Trophoblast cell (in vitro differentiated cells and primary cell): ENCODE data around the gene ZSCAN18.
A peak's percentile ranks its signal among the peaks of the same experiment; 100 is the strongest.

Experiments used
- DNase-seq, 2 donors: peaks; one replicate each; pipeline ENCODE4 v3.0.0-alpha.2; 2016
- H2AFZ ChIP-seq: 2 replicates; pipeline ENCODE4 v1.6.1; 2013; ENCODE audit warnings: low read length, moderate library complexity, mild to moderate bottlenecking; ENCODE audit not compliant: insufficient read depth, poor library complexity
- H2AK5ac ChIP-seq: 2 replicates; pipeline ENCODE4 v1.6.1; 2013; ENCODE audit warnings: mild to moderate bottlenecking, low read length
- H2BK120ac ChIP-seq: 2 replicates; pipeline ENCODE4 v1.6.1; 2013; ENCODE audit warnings: low read length, mild to moderate bottlenecking, moderate library complexity; ENCODE audit not compliant: insufficient read depth, poor library complexity
- H2BK12ac ChIP-seq: 2 replicates; pipeline ENCODE4 v1.6.1; 2013; ENCODE audit warnings: mild to moderate bottlenecking, low read length, moderate library complexity
- H2BK5ac ChIP-seq: 2 replicates; pipeline ENCODE4 v1.6.1; 2013; ENCODE audit warnings: low read length, low read depth, moderate library complexity, mild to moderate bottlenecking; ENCODE audit not compliant: poor library complexity
- H3K14ac ChIP-seq: 2 replicates; pipeline ENCODE4 v1.6.1; 2013; ENCODE audit warnings: mild to moderate bottlenecking, low read length
- H3K18ac ChIP-seq: 2 replicates; pipeline ENCODE4 v1.6.1; 2013; ENCODE audit warnings: mild to moderate bottlenecking, low read length
- H3K23ac ChIP-seq: 2 replicates; pipeline ENCODE4 v1.6.1; 2013; ENCODE audit warnings: low read length
- H3K27ac ChIP-seq: 2 replicates; pipeline ENCODE4 v1.5.1; 2013; ENCODE audit warnings: low read depth, mild to moderate bottlenecking, inconsistent platforms, low read length, moderate library complexity
- H3K27me3 ChIP-seq: 2 replicates; pipeline ENCODE4 v1.6.1; 2013; ENCODE audit warnings: inconsistent platforms, mild to moderate bottlenecking, low read length, moderate library complexity; ENCODE audit not compliant: insufficient read depth
- H3K36me3 ChIP-seq, 2 experiments: 1 replicate in 1 of 2; 2 replicates in 1 of 2; pipeline ENCODE4 v1.6.1; 2013; ENCODE audit warnings: low read length in 2 of 2, mild to moderate bottlenecking in 2 of 2, moderate library complexity in 1 of 2; ENCODE audit not compliant: insufficient read depth in 2 of 2, control insufficient read depth in 1 of 2
- H3K4ac ChIP-seq: 2 replicates; pipeline ENCODE4 v1.6.1; 2013; ENCODE audit warnings: low read depth, mild to moderate bottlenecking, low read length, moderate library complexity
- H3K4me1 ChIP-seq, 2 experiments: 1 replicate in 1 of 2; 2 replicates in 1 of 2; pipeline ENCODE4 v1.6.1; 2013; ENCODE audit warnings: low read length in 2 of 2, mild to moderate bottlenecking in 2 of 2, moderate library complexity in 1 of 2; ENCODE audit not compliant: insufficient read depth in 2 of 2, control insufficient read depth in 1 of 2
- H3K4me2 ChIP-seq: 2 replicates; pipeline ENCODE4 v1.6.1; 2013; ENCODE audit warnings: inconsistent platforms, mild to moderate bottlenecking, low read length, moderate library complexity
- H3K4me3 ChIP-seq: 2 replicates; pipeline ENCODE4 v1.5.1; 2013; ENCODE audit warnings: mild to moderate bottlenecking, low read depth, low read length, inconsistent platforms
- H3K79me1 ChIP-seq: one replicate; pipeline ENCODE4 v1.6.1; 2013; ENCODE audit warnings: low read length
- H3K79me2 ChIP-seq: 2 replicates; pipeline ENCODE4 v1.6.1; 2013; ENCODE audit warnings: low read length, mild to moderate bottlenecking; ENCODE audit not compliant: control insufficient read depth, insufficient read depth, poor library complexity
- H3K9ac ChIP-seq: 2 replicates; pipeline ENCODE4 v1.6.1; 2013; ENCODE audit warnings: mild to moderate bottlenecking, low read length
- H3K9me3 ChIP-seq: 2 replicates; pipeline ENCODE4 v1.6.1; 2013; ENCODE audit warnings: low read depth, mild to moderate bottlenecking, control low read depth, inconsistent platforms, low read length; ENCODE audit not compliant: insufficient read depth
- H4K12ac ChIP-seq: 2 replicates; pipeline ENCODE4 v1.6.1; 2013; ENCODE audit warnings: low read depth, mild to moderate bottlenecking, low read length, moderate library complexity
- H4K8ac ChIP-seq: 2 replicates; pipeline ENCODE4 v1.6.1; 2013; ENCODE audit warnings: low read depth, mild to moderate bottlenecking, low read length, moderate library complexity
- H4K91ac ChIP-seq: one replicate; pipeline ENCODE4 v1.6.1; 2013; ENCODE audit warnings: low read depth, mild to moderate bottlenecking, low read length, moderate library complexity
- WGBS: extraction: QIAGEN DNeasy Blood & Tissue Kit; methylation state at CpG from one replicate; pipeline ENCODE4 v1.1.7; 2013; ENCODE audit warnings: missing lambda C conversion rate; ENCODE audit not compliant: insufficient read length, insufficient coverage; ENCODE audit errors: extremely low coverage; 5-methylcytosine and 5-hydroxymethylcytosine counted together

Gene ZSCAN18

GRCh38 chr19:58035863-58036262 lies 62.2 kb downstream of the ZSCAN18 start:
- Histone ChIP-seq H3K9me3 (peaks cover 14% of the 10 kb centered on the region), H3K79me1 (no peaks in the 10 kb centered on the region), H2AFZ (no peak overlapping the region), H4K8ac (no peak overlapping the region), H3K4me1 (no peaks in the 10 kb centered on the region), H3K36me3 (no peaks in the 10 kb centered on the region), H3K27ac (no peak overlapping the region), H2BK120ac (no peak overlapping the region), H3K18ac (no peak overlapping the region), H3K4ac (no peak overlapping the region), H3K23ac (no peak overlapping the region), H4K91ac (no peak overlapping the region), H2BK5ac (no peak overlapping the region), H4K12ac (no peak overlapping the region), H2BK12ac (no peak overlapping the region), H3K9ac (no peak overlapping the region), H2AK5ac (no peak overlapping the region), H3K14ac (no peak overlapping the region), H3K27me3 (peaks cover 3% of the 10 kb centered on the region), H3K4me3 (no peak overlapping the region), H3K4me2 (no peak overlapping the region), H3K79me2 (no peaks in the 10 kb centered on the region)
- no CpG with 5 or more reads among the region's 8 CpGs for WGBS
- DNase-seq = no peak

GRCh38 chr19:58034477-58034793 lies 63.6 kb downstream of the ZSCAN18 start:
- no peak overlapping the region for H3K9ac ChIP-seq
- H2BK5ac ChIP-seq = no peak overlapping the region
- H3K79me2 ChIP-seq = no peaks in the 10 kb centered on the region
- DNase-seq = no peak
- H3K9me3 ChIP-seq = peaks cover 7% of the 10 kb centered on the region
- peak overlapping the region; percentile 72 for H3K18ac ChIP-seq
- no peak overlapping the region for H3K14ac ChIP-seq
- H3K4me1 ChIP-seq = no peaks in the 10 kb centered on the region
- H3K27me3 ChIP-seq = peaks cover 3% of the 10 kb centered on the region
- no peak overlapping the region for H4K8ac ChIP-seq
- no CpG with 5 or more reads among the region's 20 CpGs for WGBS
- no peak overlapping the region for H4K12ac ChIP-seq
- no peaks in the 10 kb centered on the region for H3K36me3 ChIP-seq
- peak overlapping the region; percentile 23 for H2BK120ac ChIP-seq
- H3K4me3 ChIP-seq = peak overlapping the region; percentile 87
- H3K79me1 ChIP-seq = no peaks in the 10 kb centered on the region
- no peak overlapping the region for H2AK5ac ChIP-seq
- H3K23ac ChIP-seq = no peak overlapping the region
- no peak overlapping the region for H3K4ac ChIP-seq
- no peak overlapping the region for H2BK12ac ChIP-seq
- peak overlapping the region; percentile 45 for H2AFZ ChIP-seq
- no peak overlapping the region for H3K27ac ChIP-seq
- peak overlapping the region; percentile 38 for H4K91ac ChIP-seq
- peak overlapping the region; percentile 75 for H3K4me2 ChIP-seq
